Ovary (tissue), 9 donors: ENCODE results near the gene PYGB. TPM values are rescaled to one million over a fixed set of nuclear protein-coding genes. Genes with fewer than 3 reads are reported as not detected.

Experiments used
- DNase-seq, 5 donors: peaks; one replicate each; pipeline ENCODE4 v3.0.0-alpha.2; 2019 to 2020
- H3K27ac ChIP-seq, 2 donors: fragments of 200-600 bp; one replicate each; pipeline versions ENCODE4 v1.5.1 to v1.8.0; 2019 to 2022
- H3K27me3 ChIP-seq: fragments of 200-600 bp; one replicate; pipeline ENCODE4 v1.8.0; 2022
- H3K36me3 ChIP-seq: fragments of 200-600 bp; sonication (generic); one replicate; pipeline ENCODE4 v1.5.1; 2019
- H3K4me1 ChIP-seq: one replicate; pipeline ENCODE4 v1.8.1; 2013; ENCODE audit warnings: mild to moderate bottlenecking, moderate library complexity; ENCODE audit not compliant: insufficient read depth
- H3K4me3 ChIP-seq: fragments of 200-600 bp; sonication (generic); one replicate; pipeline ENCODE4 v1.5.1; 2017
- H3K9me3 ChIP-seq, 2 donors: fragments of 200-600 bp in 1 of 2; sonication (generic) in 1 of 2; one replicate each; pipeline versions ENCODE4 v1.5.1 to v1.8.1; 2013 to 2019; ENCODE audit warnings: mild to moderate bottlenecking in 1 of 2, moderate library complexity in 1 of 2
- EP300 ChIP-seq: sonication (generic); formaldehyde crosslinking; IDR thresholded peaks from one replicate; pipeline ENCODE4 v1.6.1; 2017; ENCODE audit warnings: antibody characterized with exemption
- POLR2A ChIP-seq: fragments of 450-650 bp; IDR thresholded peaks from one replicate; pipeline ENCODE4 v1.6.1; 2017; ENCODE audit warnings: antibody characterized with exemption, mild to moderate bottlenecking, moderate library complexity
- WGBS, 3 donors: extraction: QIAGEN DNeasy Blood & Tissue Kit in 1 of 3; methylation state at CpG; one replicate each; pipeline versions ENCODE4 v1.1.5 to v1.1.7; 2013 to 2017; 5-methylcytosine and 5-hydroxymethylcytosine counted together
- intact Hi-C, 4 donors: fragments of 100-400 bp; cut with DNase I; formaldehyde crosslinking; loops; one replicate each; pipeline versions ENCODE4 v1.11.0 to v1.15.1; 2022 to 2023
- polyA plus RNA-seq, 2 donors: library from polyadenylated mRNA; stranded (reverse); fragments of 200-250 nt in 1 of 2; fragments of 350-450 nt in 1 of 2; fragmentation: Illumina TruSeq in 1 of 2; extraction: RNeasy Lipid Tissue Mini Kit (QIAGEN cat#74804) in 1 of 2; gene quantifications; one replicate each; pipeline ENCODE4 v1.2.3, GENCODE V29; 2013 to 2014
- total RNA-seq, 7 donors: library from RNA; depleted of rRNA in 2 of 7; stranded (reverse); fragments of >200 nt in 2 of 7; fragmentation: NEBNext Ultra II Directional in 3 of 7; extraction: Animal tissue kit (Norgen Biotek cat#: 25700) in 3 of 7; gene quantifications; one replicate each; pipeline versions ENCODE4 v1.1.0 to v1.2.4, GENCODE V29; 2016 to 2023
- TF ChIP-seq, protein P1 (sequence below), 3 donors: fragments of 450-650 bp in 2 of 3; fragments of 200-600 bp in 1 of 3; IDR thresholded peaks; one replicate each; pipeline versions ENCODE4 v1.5.1 to v1.8.0; 2016 to 2022; ENCODE audit warnings: antibody characterized with exemption in 3 of 3, mild to moderate bottlenecking in 1 of 3
- donor health status: DM: no; HTN: no; CAD: no; lungs with moderate emphysema.
- donor health status: DM: no; HTN: no; CAD: no.
- donor health status: Bipolar disorder and iron deficiency.
- donor health status: DM: yes; HTN: yes; CAD: no.
- donor health status: DM: no; HTN: no; CAD: no.
- donor health status: DM: yes; HTN: yes; CAD: no.

PYGB gene
- total and polyA plus RNA-seq, 9 donors = 23.1 to 54.2 (median 38.3) TPM

- peaks cover 1% of the 10 kb centered on the region for H3K4me1 ChIP-seq
- no peak for DNase-seq
- intact Hi-C loops = no loop called here
These were observed 7.2 kb downstream of the PYGB start for GRCh38 chr20:25254986-25255680.

DNA sequence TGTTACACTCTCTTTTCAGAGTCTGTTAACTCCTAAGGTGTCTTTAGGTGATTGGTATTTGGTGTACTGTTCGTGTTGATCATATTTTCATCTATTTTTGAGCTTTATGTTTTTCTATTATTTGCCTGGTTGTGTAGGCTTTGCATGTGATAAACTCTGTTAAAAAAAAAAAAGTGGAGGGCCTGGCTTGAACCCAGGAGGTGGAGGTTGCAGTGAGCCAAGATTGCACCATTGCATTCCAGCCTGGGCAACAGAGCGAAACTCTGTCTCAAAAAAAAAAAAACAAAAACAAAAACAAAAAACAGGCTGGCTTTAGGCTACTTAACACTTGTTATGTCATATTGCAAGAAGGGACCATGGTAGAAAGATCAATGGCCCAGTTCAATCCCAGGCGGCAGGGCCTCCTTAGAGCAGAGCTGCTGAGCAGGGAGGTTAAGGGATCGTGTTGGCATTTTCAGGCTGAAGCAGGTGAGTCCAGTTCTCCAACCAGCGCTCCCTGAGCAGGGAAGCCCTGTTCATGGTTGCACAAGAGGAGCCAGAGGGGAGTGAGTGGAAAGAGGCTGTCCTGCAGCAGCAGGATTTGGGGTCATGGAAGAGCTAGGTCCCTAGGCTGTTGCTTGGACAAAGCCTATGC, 8.5 kb downstream of the PYGB start:
- Histone ChIP-seq H3K36me3 (no peaks in the 10 kb centered on the region), H3K4me3 (no peak overlapping the region), H3K9me3 (no peaks in the 10 kb centered on the region), H3K27ac (no peak overlapping the region), H3K4me1 (no peaks in the 10 kb centered on the region), H3K27me3 (no peaks in the 10 kb centered on the region)
- intact Hi-C loops = no loop called here
- DNase-seq = no peak
- WGBS, 3 donors = 72 to 79% (median 78%) methylated on average over 5 of the region's 5 CpGs
- TF ChIP-seq, protein P1, sequence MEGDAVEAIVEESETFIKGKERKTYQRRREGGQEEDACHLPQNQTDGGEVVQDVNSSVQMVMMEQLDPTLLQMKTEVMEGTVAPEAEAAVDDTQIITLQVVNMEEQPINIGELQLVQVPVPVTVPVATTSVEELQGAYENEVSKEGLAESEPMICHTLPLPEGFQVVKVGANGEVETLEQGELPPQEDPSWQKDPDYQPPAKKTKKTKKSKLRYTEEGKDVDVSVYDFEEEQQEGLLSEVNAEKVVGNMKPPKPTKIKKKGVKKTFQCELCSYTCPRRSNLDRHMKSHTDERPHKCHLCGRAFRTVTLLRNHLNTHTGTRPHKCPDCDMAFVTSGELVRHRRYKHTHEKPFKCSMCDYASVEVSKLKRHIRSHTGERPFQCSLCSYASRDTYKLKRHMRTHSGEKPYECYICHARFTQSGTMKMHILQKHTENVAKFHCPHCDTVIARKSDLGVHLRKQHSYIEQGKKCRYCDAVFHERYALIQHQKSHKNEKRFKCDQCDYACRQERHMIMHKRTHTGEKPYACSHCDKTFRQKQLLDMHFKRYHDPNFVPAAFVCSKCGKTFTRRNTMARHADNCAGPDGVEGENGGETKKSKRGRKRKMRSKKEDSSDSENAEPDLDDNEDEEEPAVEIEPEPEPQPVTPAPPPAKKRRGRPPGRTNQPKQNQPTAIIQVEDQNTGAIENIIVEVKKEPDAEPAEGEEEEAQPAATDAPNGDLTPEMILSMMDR (IDR thresholded peaks at IDR 0.05) = no peak
- no peak for TF ChIP-seq EP300

More at GRCh38 chr20:25254986-25255680, 7.2 kb downstream of the PYGB start:
- no peak overlapping the region for H3K4me3 ChIP-seq
- no peak for TF ChIP-seq EP300
- TF ChIP-seq, protein P1 (IDR thresholded peaks at IDR 0.05) = no peak
- TF ChIP-seq POLR2A = no peak
- H3K36me3 ChIP-seq = no peaks in the 10 kb centered on the region
- WGBS, 3 donors = 86 to 90% (median 88%) methylated on average over 12 of the region's 12 CpGs
- H3K27me3 ChIP-seq = no peaks in the 10 kb centered on the region
- H3K9me3 ChIP-seq = no peaks in the 10 kb centered on the region
- no peak overlapping the region for H3K27ac ChIP-seq

DNA sequence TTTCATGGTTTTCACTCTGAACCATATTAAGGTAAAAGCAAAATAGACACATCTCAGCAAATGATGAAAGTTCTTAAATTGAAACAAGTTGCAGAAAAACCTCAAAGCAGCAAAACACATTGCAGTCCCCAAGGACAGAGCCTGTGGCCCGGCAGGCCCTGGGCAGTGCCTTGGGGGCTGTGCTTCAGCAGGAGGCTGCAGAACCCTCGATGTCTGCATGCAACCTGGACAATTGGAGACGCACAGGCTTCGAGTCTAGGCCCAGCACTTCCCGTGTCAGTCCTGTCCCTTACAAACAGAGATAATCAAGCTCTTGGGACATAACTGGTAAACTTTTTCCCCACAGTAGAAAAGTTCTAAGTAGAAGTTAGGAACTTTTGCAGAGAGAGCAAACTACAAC, 9.2 kb downstream of the PYGB start:
- TF ChIP-seq, protein P1 (IDR thresholded peaks at IDR 0.05) = no peak
- TF ChIP-seq POLR2A (no peak), EP300 (no peak)
- H3K4me1 ChIP-seq = no peaks in the 10 kb centered on the region
- no peak for DNase-seq
- no peaks in the 10 kb centered on the region for H3K27me3 ChIP-seq
- 91 to 93% (median 92%) methylated on average over 5 of the region's 5 CpGs for WGBS, 3 donors
- no peak overlapping the region for H3K4me3 ChIP-seq
- H3K9me3 ChIP-seq = no peaks in the 10 kb centered on the region
- H3K27ac ChIP-seq = no peak overlapping the region
- intact Hi-C loops = no loop called here
- H3K36me3 ChIP-seq = no peaks in the 10 kb centered on the region

- intact Hi-C loops = no loop called here
- no peak for DNase-seq
- WGBS, 3 donors = 91 to 94% (median 93%) methylated on average over 10 of the region's 10 CpGs
- Histone ChIP-seq H3K36me3 (no peaks in the 10 kb centered on the region), H3K4me1 (no peaks in the 10 kb centered on the region), H3K27ac (no peak overlapping the region), H3K9me3 (no peaks in the 10 kb centered on the region), H3K27me3 (no peaks in the 10 kb centered on the region), H3K4me3 (no peak overlapping the region)
- TF ChIP-seq, protein P1 (IDR thresholded peaks at IDR 0.05) = no peak
- no peak for TF ChIP-seq EP300
These were observed 10.0 kb downstream of the PYGB start for GRCh38 chr20:25257756-25258475.
